Osteocyte (in vitro differentiated cells): Measurements from ENCODE around the gene EPG5. TPM values are rescaled to one million over a fixed set of nuclear protein-coding genes. Genes with fewer than 3 reads are reported as not detected.

Experiments used
- DNase-seq: peaks from one replicate; pipeline ENCODE4 v3.0.0; 2021; ENCODE audit warnings: mixed read lengths; ENCODE audit not compliant: unreplicated experiment; ENCODE audit errors: extremely low spot score
- H3K27ac Mint-ChIP-seq: one replicate; pipeline ENCODE4 v1.8.0; 2021; ENCODE audit warnings: mild to moderate bottlenecking, mixed read lengths; ENCODE audit not compliant: unreplicated experiment
- H3K27me3 Mint-ChIP-seq: one replicate; pipeline ENCODE4 v1.8.0; 2021; ENCODE audit warnings: mixed read lengths; ENCODE audit not compliant: unreplicated experiment
- H3K36me3 Mint-ChIP-seq: one replicate; pipeline ENCODE4 v1.8.0; 2021; ENCODE audit warnings: mixed read lengths; ENCODE audit not compliant: unreplicated experiment
- H3K4me1 Mint-ChIP-seq: one replicate; pipeline ENCODE4 v1.8.0; 2021; ENCODE audit warnings: mixed read lengths; ENCODE audit not compliant: unreplicated experiment
- H3K4me3 Mint-ChIP-seq: one replicate; pipeline ENCODE4 v1.8.0; 2021; ENCODE audit warnings: mild to moderate bottlenecking, moderate library complexity, mixed read lengths; ENCODE audit not compliant: unreplicated experiment
- H3K9me3 Mint-ChIP-seq: one replicate; pipeline ENCODE4 v1.8.0; 2021; ENCODE audit warnings: mixed read lengths; ENCODE audit not compliant: unreplicated experiment
- CTCF ChIP-seq: fragments of 200-600 bp; sonication (generic); IDR thresholded peaks from 2 replicates; pipeline ENCODE4 v1.5.0; 2021; ENCODE audit warnings: antibody characterized with exemption, mild to moderate bottlenecking, moderate library complexity
- total RNA-seq: library from RNA; stranded (reverse); gene quantifications from 2 replicates; pipeline ENCODE4 v1.2.1, GENCODE V29; 2021

The EPG5 gene
- total RNA-seq, 1 donor from 2014 or later: 30.9 TPM

- Mint-ChIP-seq H3K4me1 (no peaks in the 10 kb centered on the region), H3K9me3 (no peaks in the 10 kb centered on the region), H3K36me3 (peaks cover 44% of the 10 kb centered on the region), H3K27ac (no peak overlapping the region), H3K4me3 (no peak overlapping the region), H3K27me3 (no peaks in the 10 kb centered on the region)
- TF ChIP-seq CTCF: no peak
- no peak for DNase-seq
These were observed 71.8 kb downstream of the EPG5 start for GRCh38 chr18:45895339-45895738.

- H3K4me3 Mint-ChIP-seq: no peak overlapping the region
- DNase-seq: no peak
- no peaks in the 10 kb centered on the region for H3K27me3 Mint-ChIP-seq
- H3K4me1 Mint-ChIP-seq: no peaks in the 10 kb centered on the region
- peaks cover 47% of the 10 kb centered on the region for H3K36me3 Mint-ChIP-seq
- no peaks in the 10 kb centered on the region for H3K9me3 Mint-ChIP-seq
- TF ChIP-seq CTCF: no peak
- H3K27ac Mint-ChIP-seq: no peak overlapping the region
These were observed 72.3 kb downstream of the EPG5 start for GRCh38 chr18:45894818-45895217.

- H3K9me3 Mint-ChIP-seq: no peaks in the 10 kb centered on the region
- H3K36me3 Mint-ChIP-seq: peaks cover 45% of the 10 kb centered on the region
- H3K27me3 Mint-ChIP-seq: no peaks in the 10 kb centered on the region
- DNase-seq: no peak
- no peak overlapping the region for H3K4me3 Mint-ChIP-seq
- no peak overlapping the region for H3K27ac Mint-ChIP-seq
- TF ChIP-seq CTCF: no peak
- H3K4me1 Mint-ChIP-seq: no peaks in the 10 kb centered on the region
These were observed 75.3 kb downstream of the EPG5 start for GRCh38 chr18:45891806-45892205.

GRCh38 chr18:45890606-45891005, 76.5 kb downstream of the EPG5 start:
- no peak for DNase-seq
- peaks cover 37% of the 10 kb centered on the region for H3K36me3 Mint-ChIP-seq

GRCh38 chr18:45889419-45890064, 77.6 kb downstream of the EPG5 start:
- Mint-ChIP-seq H3K27me3 (no peaks in the 10 kb centered on the region), H3K27ac (no peak overlapping the region), H3K4me3 (no peak overlapping the region), H3K4me1 (no peaks in the 10 kb centered on the region), H3K9me3 (no peaks in the 10 kb centered on the region), H3K36me3 (peaks cover 31% of the 10 kb centered on the region)
- TF ChIP-seq CTCF: no peak
- no peak for DNase-seq

More at GRCh38 chr18:45890606-45891005, 76.5 kb downstream of the EPG5 start:
- no peak for TF ChIP-seq CTCF
- Mint-ChIP-seq H3K4me3 (no peak overlapping the region), H3K27ac (no peak overlapping the region), H3K4me1 (no peaks in the 10 kb centered on the region), H3K9me3 (no peaks in the 10 kb centered on the region), H3K27me3 (no peaks in the 10 kb centered on the region)
